GM12878 (cell line): ENCODE results near the gene CST1. TPM values are rescaled to one million over a fixed set of nuclear protein-coding genes. Genes with fewer than 3 reads are reported as not detected.
A peak's percentile ranks its signal among the peaks of the same experiment; 100 is the strongest.
"Not testable (repeated sequence)": the region's sequence is repeated elsewhere in the genome, so short reads cannot be mapped to it uniquely, and the experiment has no call there.

ENCODE experiments used
- ATAC-seq: fragments of 200-7000 bp; cut with Tn5 transposase; 3 replicates; pipeline ENCODE4 v1.9.1; 2020; ENCODE audit warnings: mild to moderate bottlenecking, moderate library complexity
- BruUV-seq: library from RNA; stranded (reverse); fragments of 400-500 nt; replicated peaks from 2 replicates; lab custom pipeline; 2021; lab: Mats Ljungman, UMichigan
- CTCF ChIA-PET: fragments of 300-600 bp; sonication (Branson Sonifier 250); formaldehyde crosslinking; extraction: SDS; loops from one replicate; lab custom pipeline; 2021; ENCODE audit warnings: inconsistent platforms; lab: Yijun Ruan, JAX
- POLR2A ChIA-PET: fragments of 350-600 bp; formaldehyde crosslinking; extraction: SDS; loops from one replicate; lab custom pipeline; 2021; ENCODE audit warnings: inconsistent platforms; lab: Charles Lee
- RAD21 ChIA-PET: fragments of 300-600 bp; sonication (Branson Sonifier 250); formaldehyde crosslinking; loops from one replicate; lab custom pipeline; 2023; ENCODE audit warnings: antibody characterized with exemption; ENCODE audit not compliant: unreplicated experiment; lab: Charles Lee
- SMC1A ChIA-PET: fragments of 300-600 bp; sonication (Branson Sonifier 250); formaldehyde crosslinking; loops from one replicate; lab custom pipeline; 2023; ENCODE audit not compliant: unreplicated experiment, uncharacterized antibody; lab: Charles Lee
- DNase-seq: peaks from one replicate; pipeline ENCODE4 v3.0.0-alpha.2; 2011; ENCODE audit warnings: low read depth, low spot score
- FAIRE-seq: peaks from 3 replicates; lab custom pipeline; 2011; peaks lifted over from hg19 to GRCh38; lab: Jason Lieb, UNC
- H2AFZ ChIP-seq: 2 replicates; pipeline ENCODE4 v1.6.0; 2011; ENCODE audit warnings: low read depth, low read length, control low read depth; ENCODE audit not compliant: control insufficient read depth
- H3K27ac ChIP-seq: 2 replicates; pipeline ENCODE4 v1.5.1; 2011; ENCODE audit warnings: control low read depth; ENCODE audit not compliant: control insufficient read depth, insufficient read depth
- H3K27me3 ChIP-seq, 2 experiments: replicated peaks in 1 of 2; 2 replicates each; pipeline versions ENCODE4 v1.6.0 to v1.6.1; 2011; ENCODE audit warnings: low read length in 1 of 2; ENCODE audit not compliant: control insufficient read depth in 2 of 2, insufficient read depth in 2 of 2
- H3K36me3 ChIP-seq, 2 experiments: 2 replicates each; pipeline ENCODE4 v1.5.1; 2011; ENCODE audit warnings: low read length in 1 of 2; ENCODE audit not compliant: control insufficient read depth in 2 of 2, insufficient read depth in 2 of 2
- H3K4me1 ChIP-seq: 2 replicates; pipeline ENCODE4 v1.6.1; 2011; ENCODE audit warnings: mild to moderate bottlenecking, low read length, moderate library complexity, mixed read lengths; ENCODE audit not compliant: control insufficient read depth, insufficient read depth
- H3K4me2 ChIP-seq: 2 replicates; pipeline ENCODE4 v1.6.0; 2011; ENCODE audit warnings: control low read depth; ENCODE audit not compliant: control insufficient read depth, insufficient read depth
- H3K4me3 ChIP-seq: fragments of 200-600 bp; sonication (generic); 2 replicates; pipeline ENCODE4 v1.5.1; 2016
- H3K79me2 ChIP-seq: 2 replicates; pipeline ENCODE4 v1.6.0; 2011; ENCODE audit warnings: low read length; ENCODE audit not compliant: control insufficient read depth, insufficient read depth
- H3K9ac ChIP-seq: 2 replicates; pipeline ENCODE4 v1.8.0; 2011; ENCODE audit warnings: low read length, control low read depth, mixed read lengths; ENCODE audit not compliant: control insufficient read depth, insufficient read depth
- H3K9me3 ChIP-seq: replicated peaks from 3 replicates; pipeline ENCODE4 v1.5.1; 2011; ENCODE audit warnings: mild to moderate bottlenecking, low read length; ENCODE audit not compliant: control insufficient read depth, insufficient read depth
- H4K20me1 ChIP-seq: 2 replicates; pipeline ENCODE4 v1.6.0; 2011; ENCODE audit not compliant: control insufficient read depth, insufficient read depth
- CTCF ChIP-seq, 3 experiments: IDR thresholded peaks in 2 of 3; conservative IDR thresholded peaks in 1 of 3; 2 replicates each; pipeline ENCODE4 v1.5.1; 2011; ENCODE audit warnings: low read depth in 3 of 3, low read length in 3 of 3, mild to moderate bottlenecking in 3 of 3, control low read depth in 2 of 3, moderate library complexity in 2 of 3, inconsistent platforms in 1 of 3, mixed read lengths in 1 of 3; ENCODE audit not compliant: control insufficient read depth in 2 of 3, insufficient read depth in 1 of 3; ENCODE audit errors: extremely low read depth in 1 of 3
- DPF2 ChIP-seq: fragments of 450-650 bp; IDR thresholded peaks from 2 replicates; pipeline ENCODE4 v1.6.1; 2017; ENCODE audit warnings: mild to moderate bottlenecking
- IRF4 ChIP-seq: IDR thresholded peaks from 2 replicates; pipeline ENCODE4 v1.6.1; 2011; ENCODE audit warnings: low read depth, low read length
- RAD21 ChIP-seq: IDR thresholded peaks from 2 replicates; pipeline ENCODE4 v1.6.1; 2011; ENCODE audit warnings: mild to moderate bottlenecking, low read depth, low read length, moderate library complexity; ENCODE audit not compliant: insufficient read depth
- SMC3 ChIP-seq: IDR thresholded peaks from 2 replicates; pipeline ENCODE4 v1.6.1; 2011; ENCODE audit warnings: low read length, improper control_type of control experiment, borderline replicate concordance
- ZBTB33 ChIP-seq: fragments of 450-650 bp; IDR thresholded peaks from 2 replicates; pipeline ENCODE4 v1.6.1; 2017; ENCODE audit warnings: mild to moderate bottlenecking
- WGBS: methylation state at CpG from one replicate; pipeline ENCODE4 v1.1.6; 2016; ENCODE audit warnings: low lambda C conversion rate; ENCODE audit not compliant: insufficient replicate concordance, insufficient coverage; ENCODE audit errors: missing lambda C conversion rate; 5-methylcytosine and 5-hydroxymethylcytosine counted together
- in situ Hi-C: fragments of 300-500 bp; cut with MboI; formaldehyde crosslinking; loops from 9 replicates; pipeline ENCODE4 v1.14.3; 2018; ENCODE audit warnings: mixed read lengths
- intact Hi-C: fragments of 100-400 bp; cut with micrococcal nuclease; formaldehyde crosslinking; loops from one replicate; pipeline ENCODE4 v1.14.2; 2022; ENCODE audit not compliant: unreplicated experiment
- polyA plus RNA-seq, 11 experiments: library from polyadenylated mRNA; depleted of rRNA in 4 of 11; unstranded in 6 of 11; stranded (reverse) in 5 of 11; fragments of >200 nt; fragmentation: Nextera tagmentation in 4 of 11; fragmentation: Illumina TruSeq in 1 of 11; extraction: Ambion mirVana in 4 of 11; extraction: Trizol in 1 of 11; gene quantifications; 1 replicate in 1 of 11; 2 replicates in 10 of 11; pipeline versions ENCODE4 v1.2.1 to v1.2.3, GENCODE V29; 2011 to 2016; ENCODE audit warnings: inconsistent platforms in 2 of 11, missing spikeins in 2 of 11, low read depth in 1 of 11
- total RNA-seq, 4 experiments: library from RNA; depleted of rRNA in 3 of 4; stranded (reverse); fragments of >200 nt in 3 of 4; fragmentation: Illumina TruSeq in 1 of 4; extraction: Trizol in 1 of 4; gene quantifications; 2 replicates each; pipeline versions ENCODE4 v1.2.1 to v1.2.3, GENCODE V29; 2013 to 2021

CST1 gene
- total and polyA plus RNA-seq, 10 of the 15 experiments (the other 5 are each of a cell fraction or from before 2014, with no cell fraction given), result not detected

DNA sequence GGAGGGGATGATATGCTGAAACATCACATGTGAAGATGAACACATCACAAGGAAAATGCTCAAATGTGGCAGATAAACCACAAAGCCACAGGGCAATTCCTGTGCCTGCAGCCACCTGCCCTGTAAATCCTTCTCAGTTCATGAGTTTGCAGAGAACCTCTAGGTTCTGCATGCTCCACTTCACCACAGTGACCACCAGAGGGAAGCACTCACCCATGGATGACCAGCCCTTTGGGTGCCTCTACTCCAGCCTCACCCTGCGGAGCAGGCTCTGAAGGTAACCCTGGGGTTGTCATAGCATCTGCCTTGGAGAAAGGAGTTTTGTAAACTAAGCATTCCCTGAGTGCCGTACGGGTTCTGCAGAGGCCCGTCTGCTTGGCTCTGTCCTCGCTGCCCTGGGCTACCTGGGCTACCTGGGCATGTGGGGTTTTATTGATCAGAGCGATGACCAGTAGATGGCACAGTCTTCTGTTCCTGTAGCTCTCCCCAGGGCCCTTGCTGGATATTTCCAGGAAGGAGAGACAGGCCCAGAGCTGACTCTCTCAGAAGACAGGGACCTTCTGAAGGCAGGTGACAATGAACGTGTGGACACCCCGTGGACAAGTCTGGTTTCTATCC lies 31.7 kb upstream of the CST1 start:
- H4K20me1 ChIP-seq, result no peaks in the 10 kb centered on the region
- no peak overlapping the region for H3K9ac ChIP-seq
- TF ChIP-seq DPF2 (no peak), IRF4 (no peak), RAD21 (peak; percentile 33; the same call in 1 of the 2 replicates), CTCF (IDR thresholded peaks at IDR 0.05 in 2 of 3, conservative IDR thresholded peaks at IDR 0.05 in 1 of 3; ENCODE audit: control insufficient read depth in 2 of 3, extremely low read depth in 1 of 3, insufficient read depth in 1 of 3, low read depth in 3 of 3, low read length in 3 of 3) (peak; percentile 35 to 50 (median 38); a peak in 5 of 6 replicates), SMC3 (peak; percentile 12; the same call in 1 of the 2 replicates), ZBTB33 (no peak)
- ChIA-PET SMC1A (interaction anchor here (0.6 to 0.7 kb wide), 2 partner anchors 82 to 1267 kb away, joined by 3 to 4 read pairs; no protein-coding TSS in a partner anchor), CTCF (no interaction called here), POLR2A (no interaction called here), RAD21 (no interaction called here)
- H3K4me2 ChIP-seq, result no peak overlapping the region
- 23% methylated on average over 8 of the region's 8 CpGs for WGBS
- no peaks in the 10 kb centered on the region for H3K36me3 ChIP-seq
- FAIRE-seq (no peak), DNase-seq (no peak), ATAC-seq (peak; percentile 72)
- no peak overlapping the region for H3K27ac ChIP-seq
- H3K9me3 ChIP-seq, result no peaks in the 10 kb centered on the region
- intact Hi-C loops (no loop called here), in situ Hi-C loops (no loop called here)
- no TSS peak for BruUV-seq
- no peak overlapping the region for H3K4me3 ChIP-seq
- no peaks in the 10 kb centered on the region for H3K79me2 ChIP-seq
- H3K27me3 ChIP-seq, result peaks cover 0 to 2% of the 10 kb centered on the region in 2 experiments; a peak in 1 of 4 replicates
- no peaks in the 10 kb centered on the region for H3K4me1 ChIP-seq
- no peak overlapping the region for H2AFZ ChIP-seq

DNA sequence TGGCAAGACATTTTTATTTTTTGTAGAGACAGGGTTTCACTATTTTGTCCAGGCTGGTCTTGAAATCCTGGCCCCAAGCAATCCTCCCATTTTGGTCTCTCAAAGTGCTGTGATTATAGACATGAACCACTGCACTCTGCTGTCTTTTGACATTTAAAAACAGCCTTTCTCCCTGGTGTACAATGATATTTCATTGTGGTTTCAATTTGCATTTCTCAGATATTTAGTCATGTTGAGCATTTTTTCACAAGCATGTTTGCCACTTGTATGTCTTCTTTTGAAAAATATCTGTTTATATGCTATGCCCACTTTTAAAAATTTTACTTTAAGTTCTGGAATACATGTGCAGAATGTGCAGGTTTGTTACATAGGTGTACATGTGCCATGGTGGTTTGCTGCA lies 27.9 kb upstream of the CST1 start:
- H3K9me3 ChIP-seq, ATAC-seq, H4K20me1 ChIP-seq, SMC1A ChIA-PET, intact Hi-C loops, CTCF ChIA-PET, H3K4me1 ChIP-seq, H3K36me3 ChIP-seq, H3K9ac ChIP-seq, RAD21 ChIA-PET, POLR2A ChIA-PET, H3K79me2 ChIP-seq, in situ Hi-C loops, BruUV-seq, DNase-seq, H3K27me3 ChIP-seq, FAIRE-seq, H3K27ac ChIP-seq, H2AFZ ChIP-seq, H3K4me2 ChIP-seq, H3K4me3 ChIP-seq: not testable (repeated sequence)

- H3K27ac ChIP-seq, H2AFZ ChIP-seq, H3K79me2 ChIP-seq, POLR2A ChIA-PET, CTCF ChIA-PET, BruUV-seq, intact Hi-C loops, H4K20me1 ChIP-seq, H3K9ac ChIP-seq, H3K9me3 ChIP-seq, H3K4me2 ChIP-seq, DNase-seq, H3K4me3 ChIP-seq, H3K27me3 ChIP-seq, in situ Hi-C loops, SMC1A ChIA-PET, H3K4me1 ChIP-seq, ATAC-seq, RAD21 ChIA-PET, H3K36me3 ChIP-seq, FAIRE-seq: not testable (repeated sequence)
- WGBS, result 47% methylated on average over 6 of the region's 8 CpGs
These were observed 26.6 kb upstream of the CST1 start for GRCh38 chr20:23777380-23777779.
